HAP-1 (cell line): Measurements from ENCODE around the gene FDX2.

Experiments
- DNase-seq, 2 experiments: peaks; one replicate each; pipeline ENCODE4 v3.0.0-alpha.2; 2016 to 2020; ENCODE audit warnings: low spot score in 2 of 2
- H3K27me3 ChIP-seq: fragments of 250-450 bp; sonication (Bioruptor Pico); 2 replicates; pipeline ENCODE4 v1.5.1; 2020; ENCODE audit warnings: low read depth, mild to moderate bottlenecking, moderate library complexity
- H3K36me3 ChIP-seq: fragments of 250-450 bp; sonication (Bioruptor Pico); replicated peaks from 2 replicates; pipeline ENCODE4 v1.5.1; 2020; ENCODE audit warnings: mild to moderate bottlenecking
- H3K4me1 ChIP-seq: fragments of 250-450 bp; sonication (Bioruptor Pico); 2 replicates; pipeline ENCODE4 v1.5.1; 2020; ENCODE audit warnings: mild to moderate bottlenecking
- H3K4me3 ChIP-seq: fragments of 250-450 bp; sonication (Bioruptor Pico); 2 replicates; pipeline ENCODE4 v1.5.1; 2020; ENCODE audit warnings: mild to moderate bottlenecking, moderate library complexity
- H3K9me3 ChIP-seq: fragments of 250-450 bp; sonication (Bioruptor Pico); 2 replicates; pipeline ENCODE4 v1.5.1; 2020; ENCODE audit warnings: mild to moderate bottlenecking, moderate library complexity
- in situ Hi-C: fragments of 300-500 bp; cut with MboI; formaldehyde crosslinking; loops from 3 replicates; pipeline ENCODE4 v1.14.3; 2020; ENCODE audit warnings: low sequenced_read_pairs, inconsistent platforms, mixed read lengths

Gene FDX2

GRCh38 chr19:10274589-10274988 lies 41.2 kb downstream of the FDX2 start:
- DNase-seq, result no peak
- Histone ChIP-seq H3K36me3 (no peaks in the 10 kb centered on the region), H3K4me1 (peaks cover 8% of the 10 kb centered on the region), H3K9me3 (no peaks in the 10 kb centered on the region), H3K27me3 (peaks cover 4% of the 10 kb centered on the region; the same call in 1 of the 2 replicates), H3K4me3 (no peak overlapping the region)
- in situ Hi-C loops, result loop anchor here (5.0 kb wide), 1 partner anchor 113 kb away; no protein-coding TSS in a partner anchor

GRCh38 chr19:10271543-10272086 lies 44.2 kb downstream of the FDX2 start:
- peaks cover 4% of the 10 kb centered on the region; the same call in 1 of the 2 replicates for H3K27me3 ChIP-seq
- peaks cover 9% of the 10 kb centered on the region for H3K4me1 ChIP-seq
- in situ Hi-C loops, result loop anchor here (5.0 kb wide), 1 partner anchor 116 kb away; no protein-coding TSS in a partner anchor
- no peak overlapping the region for H3K4me3 ChIP-seq
- H3K9me3 ChIP-seq, result no peaks in the 10 kb centered on the region
- no peaks in the 10 kb centered on the region for H3K36me3 ChIP-seq
- DNase-seq, result no peak

- peak within 1 kb of the TSS; percentile 9; the same call in 1 of the 2 replicates for H3K4me3 ChIP-seq
- H3K36me3 ChIP-seq, result no peaks in the 10 kb centered on the region
- in situ Hi-C loops, result loop anchor here (5.0 kb wide), 1 partner anchor 116 kb away; no protein-coding TSS in a partner anchor
- peaks cover 9% of the 10 kb centered on the region for H3K4me1 ChIP-seq
- peak in 1 of 2 experiments; percentile 61 for DNase-seq
- H3K27me3 ChIP-seq, result peaks cover 4% of the 10 kb centered on the region; the same call in 1 of the 2 replicates
- no peaks in the 10 kb centered on the region for H3K9me3 ChIP-seq
Measured at GRCh38 chr19:10270616-10271394, 45.0 kb downstream of the FDX2 start, which contains the start of gene ICAM1. TSS of gene ICAM1 (plus strand) at chr19:10271120. CDS start at chr19:10271160, 40 bp downstream.

GRCh38 chr19:10270180-10270615 lies 45.6 kb downstream of the FDX2 start:
- no peaks in the 10 kb centered on the region for H3K9me3 ChIP-seq
- peaks cover 9% of the 10 kb centered on the region for H3K4me1 ChIP-seq
- H3K36me3 ChIP-seq, result no peaks in the 10 kb centered on the region
- H3K4me3 ChIP-seq, result peak overlapping the region; percentile 9; the same call in 1 of the 2 replicates
- in situ Hi-C loops, result loop anchor here (5.0 kb wide), 1 partner anchor 117 kb away; no protein-coding TSS in a partner anchor
- DNase-seq, result no peak
- H3K27me3 ChIP-seq, result peaks cover 4% of the 10 kb centered on the region; the same call in 1 of the 2 replicates

GRCh38 chr19:10269333-10270179 lies 46.3 kb downstream of the FDX2 start:
- in situ Hi-C loops, result loop anchor here (5.0 kb wide), 1 partner anchor 118 kb away; no protein-coding TSS in a partner anchor
- DNase-seq, result peak; percentile 41 to 91

GRCh38 chr19:10268071-10268470 lies 47.7 kb downstream of the FDX2 start:
- H3K9me3 ChIP-seq, result no peaks in the 10 kb centered on the region

More at GRCh38 chr19:10269333-10270179, 46.3 kb downstream of the FDX2 start:
- Histone ChIP-seq H3K36me3 (no peaks in the 10 kb centered on the region), H3K9me3 (no peaks in the 10 kb centered on the region), H3K4me1 (peaks cover 9% of the 10 kb centered on the region), H3K4me3 (peak overlapping the region; percentile 9), H3K27me3 (peaks cover 4% of the 10 kb centered on the region; the same call in 1 of the 2 replicates)

GRCh38 chr19:10266706-10267105 lies 49.1 kb downstream of the FDX2 start:
- H3K27me3 ChIP-seq, result peaks cover 4% of the 10 kb centered on the region; the same call in 1 of the 2 replicates
- no peak overlapping the region for H3K4me3 ChIP-seq
- no peaks in the 10 kb centered on the region for H3K36me3 ChIP-seq
- DNase-seq, result no peak
- peaks cover 9% of the 10 kb centered on the region for H3K4me1 ChIP-seq
- H3K9me3 ChIP-seq, result no peaks in the 10 kb centered on the region
- in situ Hi-C loops, result no loop called here

More at GRCh38 chr19:10268071-10268470, 47.7 kb downstream of the FDX2 start:
- in situ Hi-C loops, result no loop called here
- DNase-seq, result no peak
- peaks cover 9% of the 10 kb centered on the region for H3K4me1 ChIP-seq
- peaks cover 4% of the 10 kb centered on the region; the same call in 1 of the 2 replicates for H3K27me3 ChIP-seq
- H3K4me3 ChIP-seq, result no peak overlapping the region
- H3K36me3 ChIP-seq, result no peaks in the 10 kb centered on the region

- no peak for DNase-seq
- in situ Hi-C loops, result no loop called here
- H3K36me3 ChIP-seq, result peaks cover 22% of the 10 kb centered on the region
- H3K9me3 ChIP-seq, result no peaks in the 10 kb centered on the region
- H3K4me1 ChIP-seq, result no peaks in the 10 kb centered on the region
- no peaks in the 10 kb centered on the region for H3K27me3 ChIP-seq
- no peak overlapping the region for H3K4me3 ChIP-seq
Measured at GRCh38 chr19:10262771-10263170, 53.0 kb downstream of the FDX2 start.

- in situ Hi-C loops, result no loop called here
- DNase-seq, result no peak
Measured at GRCh38 chr19:10260141-10260584, 55.7 kb downstream of the FDX2 start.

More at GRCh38 chr19:10260141-10260584, 55.7 kb downstream of the FDX2 start:
- Histone ChIP-seq H3K36me3 (peaks cover 43% of the 10 kb centered on the region), H3K27me3 (no peaks in the 10 kb centered on the region), H3K9me3 (no peaks in the 10 kb centered on the region), H3K4me1 (no peaks in the 10 kb centered on the region), H3K4me3 (no peak overlapping the region)
